MV-4-11 (cell line): ENCODE results near the gene NUP210.
"Not testable (repeated sequence)": the region's sequence is repeated elsewhere in the genome, so short reads cannot be mapped to it uniquely, and the experiment has no call there.

ENCODE experiments used
- DNase-seq: peaks from one replicate; lab custom pipeline; 2025; lab: John Stamatoyannopoulos, UW

Gene NUP210

GRCh38 chr3:13406190-13406589 is 13.9 kb downstream of the NUP210 start:
- DNase-seq = no peak

- no peak for DNase-seq
Observed at GRCh38 chr3:13405614-13406013, 14.5 kb downstream of the NUP210 start.

- DNase-seq = no peak
Observed at GRCh38 chr3:13404626-13405452, 15.3 kb downstream of the NUP210 start.

GRCh38 chr3:13403847-13404246 is 16.3 kb downstream of the NUP210 start:
- no peak for DNase-seq

GRCh38 chr3:13403213-13403819 is 16.8 kb downstream of the NUP210 start:
- DNase-seq = no peak

DNA sequence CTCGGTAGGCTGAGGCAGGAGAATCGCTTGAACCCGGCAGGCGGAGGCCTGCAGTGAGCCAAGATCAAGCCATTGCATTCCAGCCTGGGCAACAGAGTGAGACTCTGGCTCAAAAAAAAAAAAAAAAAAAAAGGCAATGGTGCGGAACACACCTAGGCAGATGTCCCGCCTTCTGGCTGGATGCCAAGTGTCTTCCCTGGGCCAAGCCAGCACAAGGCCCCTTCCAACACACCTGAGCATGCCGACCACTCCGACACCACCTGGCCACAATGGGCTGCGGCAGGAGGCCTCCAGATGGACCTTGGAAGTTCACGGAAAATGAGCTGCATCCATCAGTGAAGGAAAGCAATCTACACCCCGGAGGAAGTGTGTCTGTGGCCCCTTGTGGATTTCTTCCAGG is 19.0 kb downstream of the NUP210 start:
- no peak for DNase-seq

DNA sequence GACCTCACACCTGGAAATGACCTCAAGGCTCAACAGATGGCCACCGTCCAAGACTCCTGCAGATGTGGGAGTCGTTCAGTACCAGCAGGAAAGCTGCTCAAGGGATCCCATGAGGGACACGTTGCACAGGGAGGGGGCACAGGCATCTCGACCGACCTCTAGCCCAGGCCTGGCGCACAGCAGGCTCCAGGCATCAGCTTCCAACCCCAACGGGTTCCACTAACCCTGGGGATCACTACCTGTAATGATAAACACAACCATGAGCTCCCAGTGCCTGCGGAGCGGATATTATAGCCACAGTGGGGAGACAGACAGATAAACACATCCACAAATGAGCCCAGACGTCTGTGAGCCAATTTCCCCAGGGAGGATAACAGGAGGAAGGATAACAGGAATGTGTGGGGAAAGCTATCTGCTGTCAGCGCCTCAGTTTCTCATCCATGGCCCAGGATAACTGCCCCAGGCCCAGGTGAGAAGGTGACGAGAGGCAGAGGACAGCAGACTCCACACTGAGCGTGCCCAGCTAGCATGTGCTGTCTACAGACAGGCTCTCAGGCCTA is 19.9 kb downstream of the NUP210 start:
- no peak for DNase-seq

GRCh38 chr3:13399603-13400002 is 20.5 kb downstream of the NUP210 start:
- DNase-seq = no peak

DNA sequence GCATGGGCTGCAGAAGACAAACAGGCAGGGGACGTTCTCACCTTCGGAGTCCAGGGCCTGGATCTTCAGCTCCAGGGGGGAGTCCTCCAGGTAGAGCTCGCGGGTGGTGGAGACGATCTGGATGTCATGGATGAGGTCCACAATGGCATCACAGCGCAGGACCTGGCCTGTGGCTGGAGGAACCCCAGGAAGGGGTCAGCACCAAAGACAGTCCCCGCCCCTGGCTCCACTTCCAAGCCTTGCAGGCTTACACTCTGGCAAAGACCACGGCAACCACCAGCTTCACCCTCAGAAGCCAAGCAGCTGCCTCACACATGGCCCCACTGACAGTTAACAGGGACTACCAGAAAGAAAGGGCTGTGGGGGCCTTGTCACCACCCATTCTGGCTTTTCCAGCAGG is 22.8 kb downstream of the NUP210 start:
- DNase-seq = no peak

DNA sequence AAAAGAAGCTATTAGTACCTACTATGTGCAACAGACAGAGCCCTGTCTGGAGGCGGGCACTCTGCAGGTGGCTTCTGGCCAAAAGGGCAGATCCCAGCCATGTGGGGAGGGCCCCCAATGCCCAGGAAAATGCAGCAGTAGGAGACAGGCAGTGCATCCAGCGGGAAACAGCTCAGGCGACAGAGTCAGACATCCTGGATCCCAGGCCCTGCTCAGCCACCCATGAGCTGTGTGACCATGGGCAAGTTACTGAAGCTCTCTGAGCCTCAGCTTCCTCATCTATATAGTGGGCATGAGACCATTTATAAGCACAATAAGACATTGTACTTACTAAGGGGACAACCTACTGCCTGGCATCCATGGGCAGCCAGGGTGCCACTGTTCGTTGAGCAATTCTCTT is 25.8 kb downstream of the NUP210 start:
- DNase-seq = no peak

GRCh38 chr3:13393427-13394360 is 26.4 kb downstream of the NUP210 start:
- no peak for DNase-seq

GRCh38 chr3:13391308-13391707 is 28.8 kb downstream of the NUP210 start:
- DNase-seq = no peak

DNA sequence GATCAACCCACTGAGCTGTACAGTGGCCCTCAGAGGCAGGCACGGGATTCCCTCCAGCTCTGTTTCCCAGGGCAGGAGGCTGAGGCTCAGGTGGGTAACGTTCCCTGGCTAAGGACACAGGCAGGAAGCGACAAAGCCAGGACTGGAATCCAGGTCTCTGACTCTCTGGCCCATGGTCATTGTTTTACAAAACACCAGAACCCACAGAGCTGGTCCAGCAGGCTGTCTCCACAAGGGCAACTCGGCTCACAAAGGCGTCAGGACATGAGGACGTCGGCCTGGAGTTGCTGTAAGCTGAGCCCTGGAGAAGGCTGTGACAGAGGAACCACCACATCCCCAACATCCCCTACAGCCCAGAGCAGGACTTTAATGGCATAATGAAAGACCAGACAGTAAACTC is 30.7 kb downstream of the NUP210 start:
- no peak for DNase-seq

DNA sequence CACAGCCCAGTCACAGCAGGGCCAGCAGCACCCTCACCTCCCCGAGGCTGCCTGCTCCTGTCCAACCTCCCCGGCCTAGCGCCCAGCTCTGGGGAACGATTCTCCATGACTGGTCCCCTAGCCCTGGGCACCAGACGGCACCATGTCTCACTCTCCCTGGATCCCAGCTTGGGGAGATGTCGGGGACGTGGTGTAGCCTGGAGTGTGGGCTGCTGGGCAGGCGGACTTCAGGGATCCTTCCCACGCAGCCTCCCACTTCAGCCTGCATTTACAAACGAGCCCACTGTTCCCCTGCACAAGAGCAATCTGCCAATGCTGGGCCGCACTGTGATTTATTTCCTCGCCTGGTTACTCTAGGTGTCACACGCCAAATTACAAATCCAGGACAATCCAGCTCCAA is 31.3 kb downstream of the NUP210 start:
- DNase-seq = no peak

- no peak for DNase-seq
Observed at GRCh38 chr3:13385373-13385965, 34.7 kb downstream of the NUP210 start.

DNA sequence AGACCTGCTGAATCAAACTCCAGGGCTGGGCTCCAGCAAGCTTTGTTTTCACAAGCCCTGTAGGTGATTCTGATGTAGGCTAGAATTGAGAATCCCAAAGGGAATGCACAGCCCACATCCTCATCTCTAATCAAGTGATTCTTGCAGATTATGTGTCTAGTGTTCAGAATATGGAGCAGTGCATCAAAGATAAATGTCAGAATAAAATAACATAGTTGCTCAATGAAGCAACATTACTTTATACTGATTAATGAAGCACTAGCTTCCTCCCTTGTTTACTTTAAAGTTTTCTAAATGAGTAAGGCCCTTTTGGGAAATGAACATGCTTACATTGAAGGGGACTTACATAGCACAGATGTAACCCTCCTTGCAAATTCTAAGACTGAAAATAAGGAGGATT is 39.2 kb downstream of the NUP210 start:
- DNase-seq = no peak

DNA sequence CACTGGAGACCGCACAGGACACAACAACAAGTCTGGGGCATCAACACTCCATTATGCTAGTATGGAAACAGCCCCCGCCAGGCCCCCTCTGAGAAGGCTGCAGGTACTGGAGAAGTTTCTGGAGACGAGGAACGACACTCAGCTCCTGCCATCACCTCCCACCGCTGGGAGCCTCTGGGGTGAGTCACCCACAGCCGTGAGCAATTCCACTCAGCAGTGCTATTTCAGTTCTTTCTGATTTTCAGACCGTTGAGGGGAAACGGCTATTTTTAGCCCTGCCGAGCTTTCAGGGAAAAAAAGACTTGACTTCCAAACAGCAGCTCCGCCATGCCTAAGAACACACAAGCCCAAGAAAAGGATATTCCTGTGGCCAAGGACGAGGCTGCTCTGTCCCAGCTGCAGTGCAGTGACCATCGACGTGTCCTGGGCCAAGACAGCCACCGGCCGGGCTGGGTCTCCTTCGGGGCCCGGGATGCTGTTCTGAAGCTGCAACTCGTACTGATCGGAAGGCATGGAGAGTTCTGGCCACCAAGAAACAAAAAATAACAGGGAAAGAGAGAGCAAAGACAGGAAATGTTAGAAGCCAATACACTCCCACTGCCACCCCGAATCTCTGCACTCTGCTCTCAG is 40.8 kb downstream of the NUP210 start:
- peak; percentile 73 for DNase-seq

DNA sequence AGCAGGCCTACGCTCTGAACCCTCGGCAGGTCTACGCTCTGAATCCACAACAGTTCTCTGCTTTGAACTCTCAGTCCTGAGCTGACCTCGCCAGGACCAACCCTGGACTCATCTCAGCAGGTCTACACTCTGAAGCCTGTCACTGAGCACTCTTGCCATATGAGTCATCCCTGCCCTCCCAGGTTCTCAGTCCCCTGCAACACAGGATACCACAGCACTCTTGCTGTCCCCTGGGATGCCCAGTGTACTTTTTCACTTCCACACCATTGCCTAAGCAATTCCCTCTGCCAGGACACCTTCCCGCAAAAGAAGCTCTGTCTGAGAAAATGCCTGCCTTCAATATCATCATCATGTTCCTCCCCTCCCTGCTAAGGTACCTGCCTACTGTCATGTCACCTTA is 42.0 kb downstream of the NUP210 start:
- no peak for DNase-seq

- not testable (repeated sequence) for DNase-seq
Observed at GRCh38 chr3:13377741-13378140, 42.4 kb downstream of the NUP210 start.

GRCh38 chr3:13377021-13377420 is 43.1 kb downstream of the NUP210 start:
- DNase-seq = no peak

DNA sequence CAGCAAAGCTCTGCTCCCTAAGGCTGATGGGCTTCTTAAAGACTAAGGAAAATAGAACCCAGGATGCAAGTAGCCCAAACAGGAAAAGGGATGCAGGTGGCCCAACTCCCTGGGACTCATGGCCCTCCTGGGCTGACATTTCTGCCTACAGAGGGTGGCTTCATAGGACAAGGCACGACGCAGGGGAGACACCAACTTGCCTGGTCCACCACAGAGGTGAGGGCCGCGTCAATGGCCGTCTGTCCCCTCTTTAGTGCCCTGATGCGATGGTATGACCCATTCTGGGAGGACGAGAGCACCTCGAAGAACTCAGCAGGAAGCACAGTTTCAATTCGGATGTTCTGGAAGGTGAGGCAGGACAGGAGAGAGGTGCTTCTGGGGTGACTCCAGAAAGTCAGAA is 44.0 kb downstream of the NUP210 start:
- DNase-seq = no peak
